K562 (cell line): ENCODE results near the gene SRCAP. TPM values are rescaled to one million over a fixed set of nuclear protein-coding genes. Genes with fewer than 3 reads are reported as not detected.
A peak's percentile ranks its signal among the peaks of the same experiment; 100 is the strongest.

Experiments used
- BCL6 ChIP-seq: fragments of 250-450 bp; sonication (Bioruptor Pico); IDR thresholded peaks from 2 replicates; pipeline ENCODE4 v1.4.0; 2020
- CLOCK ChIP-seq: fragments of 250-450 bp; sonication (Bioruptor Pico); IDR thresholded peaks from 2 replicates; pipeline ENCODE4 v1.4.0; 2020; ENCODE audit warnings: mild to moderate bottlenecking, moderate library complexity, borderline replicate concordance
- CREM ChIP-seq: IDR thresholded peaks from 2 replicates; pipeline ENCODE4 v1.6.1; 2014; ENCODE audit warnings: antibody characterized with exemption, low read depth
- DLX4 ChIP-seq: fragments of 250-450 bp; sonication (Bioruptor Pico); IDR thresholded peaks from 2 replicates; pipeline ENCODE4 v1.6.1; 2021; ENCODE audit warnings: mild to moderate bottlenecking
- ERF ChIP-seq: fragments of 450-650 bp; formaldehyde crosslinking; IDR thresholded peaks from 2 replicates; pipeline ENCODE4 v1.4.0; 2020; ENCODE audit warnings: mild to moderate bottlenecking, mixed read lengths
- FOSL1 ChIP-seq: fragments of 200-800 bp; sonication (Bioruptor generic); conservative IDR thresholded peaks from 2 replicates; pipeline ENCODE4 v1.6.1; 2016; ENCODE audit warnings: missing genetic modification characterization, missing compliant biosample characterization
- FUS ChIP-seq: fragments of 200-400 bp; formaldehyde crosslinking; optimal IDR thresholded peaks from 2 replicates; pipeline ENCODE3; 2017; ENCODE audit warnings: low read depth, low read length
- MAZ ChIP-seq, 2 experiments: fragments of 450-650 bp in 1 of 2; sonication (generic) in 1 of 2; formaldehyde crosslinking; IDR thresholded peaks in 1 of 2; conservative IDR thresholded peaks in 1 of 2; 2 replicates each; pipeline versions ENCODE4 v1.4.0 to v1.5.0; 2020; ENCODE audit warnings: mild to moderate bottlenecking in 1 of 2, missing genetic modification reagents in 1 of 2
- MIER1 ChIP-seq: fragments of 450-650 bp; IDR thresholded peaks from 2 replicates; pipeline ENCODE4 v1.6.1; 2016; ENCODE audit warnings: antibody characterized with exemption, mild to moderate bottlenecking, low read depth
- MNT ChIP-seq, 2 experiments: fragments of 450-650 bp; conservative IDR thresholded peaks; 2 replicates each; pipeline ENCODE4 v1.6.1; 2017; ENCODE audit warnings: mild to moderate bottlenecking in 2 of 2, moderate library complexity in 2 of 2
- NBN ChIP-seq: fragments of 450-650 bp; IDR thresholded peaks from 2 replicates; pipeline ENCODE4 v1.6.1; 2016; ENCODE audit warnings: low read depth, mild to moderate bottlenecking
- NFXL1 ChIP-seq: fragments of 450-650 bp; formaldehyde crosslinking; IDR thresholded peaks from 2 replicates; pipeline ENCODE4 v1.4.0; 2021; ENCODE audit warnings: mild to moderate bottlenecking
- NR4A1 ChIP-seq, 2 experiments: fragments of 250-450 bp in 1 of 2; fragments of 450-650 bp in 1 of 2; sonication (Bioruptor Pico) in 1 of 2; IDR thresholded peaks; 2 replicates each; pipeline versions ENCODE4 v1.4.0 to v1.6.1; 2016 to 2020; ENCODE audit warnings: mild to moderate bottlenecking in 2 of 2, missing compliant biosample characterization in 1 of 2, missing genetic modification characterization in 1 of 2, moderate library complexity in 1 of 2
- RBM22 ChIP-seq: fragments of 200-400 bp; formaldehyde crosslinking; IDR thresholded peaks from 2 replicates; pipeline ENCODE4 v1.6.1; 2018; ENCODE audit warnings: low read length, low read depth; ENCODE audit not compliant: poor library complexity, severe bottlenecking
- RUNX1 ChIP-seq: sonication (generic); IDR thresholded peaks from 2 replicates; pipeline ENCODE4 v1.6.1; 2016; ENCODE audit warnings: antibody characterized with exemption, low read depth
- SMARCB1 ChIP-seq: IDR thresholded peaks from 2 replicates; pipeline ENCODE4 v1.6.1; 2011; ENCODE audit warnings: improper control_type of control experiment, low read depth; ENCODE audit not compliant: insufficient read length
- TSC22D4 ChIP-seq: fragments of 450-650 bp; IDR thresholded peaks from 2 replicates; pipeline ENCODE4 v1.6.1; 2016; ENCODE audit warnings: missing genetic modification characterization, missing biosample characterization, control low read depth
- U2AF1 ChIP-seq: fragments of 200-400 bp; formaldehyde crosslinking; optimal IDR thresholded peaks from 2 replicates; pipeline ENCODE3; 2017; ENCODE audit warnings: mild to moderate bottlenecking, low read depth, low read length, moderate library complexity
- ZNF143 ChIP-seq: sonication (generic); formaldehyde crosslinking; IDR thresholded peaks from 2 replicates; pipeline ENCODE4 v1.9.0; 2022; ENCODE audit warnings: mild to moderate bottlenecking, missing genetic modification reagents
- ZNF398 ChIP-seq: fragments of 250-450 bp; sonication (Bioruptor Pico); IDR thresholded peaks from 2 replicates; pipeline ENCODE4 v1.8.0; 2021; ENCODE audit warnings: moderate library complexity, mild to moderate bottlenecking, inconsistent platforms
- polyA plus RNA-seq, 8 experiments: library from polyadenylated mRNA; depleted of rRNA in 4 of 8; stranded (reverse) in 5 of 8; unstranded in 3 of 8; fragments of >200 nt; fragmentation: Nextera tagmentation in 2 of 8; fragmentation: Illumina TruSeq in 1 of 8; extraction: Ambion mirVana in 2 of 8; extraction: Trizol in 1 of 8; gene quantifications; 2 replicates each; pipeline versions ENCODE4 v1.2.1 to v1.2.3, GENCODE V29; 2011 to 2014; ENCODE audit warnings: inconsistent platforms in 1 of 8, missing spikeins in 1 of 8
- total RNA-seq, 7 experiments: library from RNA; depleted of rRNA in 6 of 7; stranded (reverse); fragments of >200 nt in 6 of 7; fragmentation: Illumina TruSeq in 2 of 7; extraction: Trizol in 2 of 7; gene quantifications; 2 replicates each; pipeline versions ENCODE4 v1.2.1 to v1.2.3, GENCODE V29; 2011 to 2021; ENCODE audit warnings: low replicate concordance in 1 of 7

SRCAP gene
- total and polyA plus RNA-seq, 9 of the 15 experiments (the other 6 are each of a cell fraction or from before 2014, with no cell fraction given): 0.21 to 62.6 (median 5.8) TPM

- TF ChIP-seq MAZ (CRISPR knock-in tag; conservative IDR thresholded peaks at IDR 0.05 in 1 of 2, IDR thresholded peaks at IDR 0.05 in 1 of 2) (peak in 1 of 2 experiments; percentile 4; a peak in 2 of 4 replicates), NR4A1 (CRISPR knock-in tag; IDR thresholded peaks at IDR 0.05) (no peak), NR4A1 (tag; IDR thresholded peaks at IDR 0.05) (no peak), ZNF398 (CRISPR knock-in tag) (no peak), CLOCK (CRISPR knock-in tag) (no peak), TSC22D4 (tag) (no peak), MIER1 (no peak), SMARCB1 (no peak), MNT (conservative IDR thresholded peaks at IDR 0.05) (peak; percentile 13 to 14; a peak in 2 of 4 replicates), FOSL1 (tag) (no peak), RBM22 (no peak), NFXL1 (no peak), FUS (no peak), ZNF143 (CRISPR knock-in tag) (no peak), U2AF1 (no peak), ERF (peak; percentile 62; the same call in 1 of the 2 replicates), DLX4 (CRISPR knock-in tag) (no peak), NBN (0 out of 2 replicates have a peak, but pooled peaks have one; percentile 5), RUNX1 (no peak), BCL6 (CRISPR knock-in tag) (no peak), CREM (0 out of 2 replicates have a peak, but pooled peaks have one; percentile 5)
Measured at GRCh38 chr16:30658731-30659506, 40.1 kb upstream of the SRCAP start (continued).
